ENCODE results near the gene ERP29.

GRCh38 chr12:112013601-112014402, 576 bp downstream of the ERP29 start:
- no peak for TF ChIP-seq EZH2 (IDR thresholded peaks at IDR 0.05; ENCODE audit: insufficient read depth, poor library complexity, severe bottlenecking)
- no peak for TF ChIP-seq EZH2phosphoT487 (IDR thresholded peaks at IDR 0.05; ENCODE audit: insufficient read depth, low read depth)
